D721Med (cell line): ENCODE measurements around the gene EYS.

ENCODE experiments used
- DNase-seq: peaks from one replicate; pipeline ENCODE4 v3.0.0; 2011; ENCODE audit warnings: low spot score; ENCODE audit not compliant: insufficient read length
- FAIRE-seq: peaks from 2 replicates; lab custom pipeline; 2011; peaks lifted over from hg19 to GRCh38; lab: Jason Lieb, UNC
- TF ChIP-seq, protein P1 (sequence below): IDR thresholded peaks from 2 replicates; pipeline ENCODE4 v1.5.1; 2012; ENCODE audit warnings: mild to moderate bottlenecking, control low read depth; ENCODE audit not compliant: insufficient read depth; ENCODE audit errors: missing control alignments

Gene EYS

DNA sequence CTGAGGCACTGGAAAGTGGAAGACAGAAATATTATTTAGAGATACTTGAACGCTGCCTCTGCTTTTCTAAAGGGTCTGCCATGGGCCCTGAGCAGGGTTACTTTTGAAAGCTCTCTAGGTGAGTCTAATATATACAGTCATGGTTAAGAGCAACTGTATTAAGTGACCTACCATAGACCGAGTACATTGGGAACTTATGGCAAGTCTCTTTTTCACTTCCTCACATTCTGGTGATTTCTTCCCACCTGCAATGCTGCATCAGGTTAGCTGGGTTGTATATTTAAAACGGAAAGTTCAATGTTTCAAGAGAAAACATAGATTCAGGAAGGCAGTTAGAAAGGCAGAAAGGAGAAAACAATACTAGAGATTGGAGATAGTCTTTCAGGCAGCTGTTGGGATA, 1916.7 kb downstream of the EYS start:
- no peak for FAIRE-seq
- TF ChIP-seq, protein P1, sequence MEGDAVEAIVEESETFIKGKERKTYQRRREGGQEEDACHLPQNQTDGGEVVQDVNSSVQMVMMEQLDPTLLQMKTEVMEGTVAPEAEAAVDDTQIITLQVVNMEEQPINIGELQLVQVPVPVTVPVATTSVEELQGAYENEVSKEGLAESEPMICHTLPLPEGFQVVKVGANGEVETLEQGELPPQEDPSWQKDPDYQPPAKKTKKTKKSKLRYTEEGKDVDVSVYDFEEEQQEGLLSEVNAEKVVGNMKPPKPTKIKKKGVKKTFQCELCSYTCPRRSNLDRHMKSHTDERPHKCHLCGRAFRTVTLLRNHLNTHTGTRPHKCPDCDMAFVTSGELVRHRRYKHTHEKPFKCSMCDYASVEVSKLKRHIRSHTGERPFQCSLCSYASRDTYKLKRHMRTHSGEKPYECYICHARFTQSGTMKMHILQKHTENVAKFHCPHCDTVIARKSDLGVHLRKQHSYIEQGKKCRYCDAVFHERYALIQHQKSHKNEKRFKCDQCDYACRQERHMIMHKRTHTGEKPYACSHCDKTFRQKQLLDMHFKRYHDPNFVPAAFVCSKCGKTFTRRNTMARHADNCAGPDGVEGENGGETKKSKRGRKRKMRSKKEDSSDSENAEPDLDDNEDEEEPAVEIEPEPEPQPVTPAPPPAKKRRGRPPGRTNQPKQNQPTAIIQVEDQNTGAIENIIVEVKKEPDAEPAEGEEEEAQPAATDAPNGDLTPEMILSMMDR, result no peak

DNA sequence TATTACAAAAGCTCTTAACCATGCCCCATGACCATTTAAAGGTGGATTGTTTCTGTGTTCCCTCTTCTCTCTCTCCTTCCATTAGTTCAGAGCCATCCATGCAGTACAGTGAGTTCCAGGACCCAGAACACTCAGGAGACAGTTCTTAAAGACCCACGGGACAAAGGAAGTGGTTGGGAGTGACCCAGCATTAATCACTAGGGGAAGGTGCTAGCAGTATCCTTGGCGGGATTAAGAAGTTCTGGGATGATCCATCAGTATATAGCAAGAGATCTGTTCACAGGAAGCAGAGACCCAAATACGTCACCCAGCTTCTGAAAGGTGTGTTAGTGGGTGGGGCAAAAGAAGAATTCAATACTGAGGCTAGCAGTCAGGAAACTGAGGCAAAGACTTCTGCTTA, 1917.3 kb downstream of the EYS start:
- DNase-seq, result no peak
- FAIRE-seq, result no peak
- TF ChIP-seq, protein P1, result no peak

More for the DNA sequence above, 1916.7 kb downstream of the EYS start:
- no peak for DNase-seq

DNA sequence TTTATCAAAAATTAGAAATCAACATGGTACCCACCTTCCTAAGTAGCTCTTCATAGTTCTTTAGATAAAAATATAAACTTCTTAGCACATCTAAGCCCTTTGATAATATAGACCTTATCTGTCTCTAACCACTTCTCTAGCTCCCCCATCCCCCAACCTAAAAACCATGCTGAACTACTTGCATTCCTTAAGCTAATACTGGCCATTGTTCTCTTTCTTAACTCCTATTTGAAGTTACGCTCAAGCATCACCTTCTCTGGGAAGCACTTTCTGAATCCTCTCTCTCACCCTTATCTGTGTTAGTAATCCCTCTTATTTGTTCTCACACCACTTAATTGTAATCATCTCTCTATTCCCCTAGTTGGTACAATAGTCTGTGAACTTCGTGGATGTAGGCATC, 1918.5 kb downstream of the EYS start:
- DNase-seq, result no peak
- TF ChIP-seq, protein P1, result no peak
- FAIRE-seq, result no peak

DNA sequence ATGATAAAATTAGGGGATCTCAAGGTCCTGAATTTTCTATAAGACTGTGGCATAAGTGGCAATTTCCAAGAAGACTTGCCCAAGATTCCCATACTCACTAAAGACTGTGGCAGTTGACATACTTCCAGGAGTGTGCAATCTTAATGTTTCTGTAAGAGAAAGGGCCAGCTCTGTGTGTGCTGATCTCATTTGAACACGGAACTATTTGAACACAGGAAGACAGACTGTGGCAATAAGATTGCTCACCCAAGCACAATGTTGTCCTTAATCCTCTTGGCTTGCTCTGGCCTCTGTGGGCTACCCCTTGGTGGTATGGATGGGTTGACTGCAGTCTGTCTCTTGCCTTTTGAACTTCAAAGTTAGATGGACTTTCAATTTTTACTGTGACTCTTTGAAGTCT, 1920.0 kb downstream of the EYS start:
- TF ChIP-seq, protein P1, result no peak
- FAIRE-seq, result no peak
- DNase-seq, result no peak

DNA sequence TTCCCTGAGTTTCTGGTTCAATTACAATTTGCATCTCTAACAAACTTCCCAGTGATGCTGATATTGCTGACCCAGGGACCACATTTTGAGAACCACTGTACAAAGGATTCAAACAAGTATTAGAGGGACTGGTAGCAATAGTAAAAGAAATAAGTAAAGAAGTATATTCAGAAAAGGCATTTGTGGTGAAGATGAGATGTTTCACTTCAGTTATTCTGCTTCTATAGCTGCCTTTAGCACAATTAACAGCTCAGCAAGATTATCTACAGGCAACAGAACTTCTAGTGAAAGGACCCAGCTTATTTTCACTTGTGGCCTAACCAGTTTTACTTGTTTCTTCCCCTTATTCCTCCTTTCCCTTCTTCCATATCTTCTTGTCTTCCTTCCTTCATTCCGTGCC, 1922.0 kb downstream of the EYS start:
- no peak for DNase-seq
- TF ChIP-seq, protein P1, result no peak
- FAIRE-seq, result no peak

DNA sequence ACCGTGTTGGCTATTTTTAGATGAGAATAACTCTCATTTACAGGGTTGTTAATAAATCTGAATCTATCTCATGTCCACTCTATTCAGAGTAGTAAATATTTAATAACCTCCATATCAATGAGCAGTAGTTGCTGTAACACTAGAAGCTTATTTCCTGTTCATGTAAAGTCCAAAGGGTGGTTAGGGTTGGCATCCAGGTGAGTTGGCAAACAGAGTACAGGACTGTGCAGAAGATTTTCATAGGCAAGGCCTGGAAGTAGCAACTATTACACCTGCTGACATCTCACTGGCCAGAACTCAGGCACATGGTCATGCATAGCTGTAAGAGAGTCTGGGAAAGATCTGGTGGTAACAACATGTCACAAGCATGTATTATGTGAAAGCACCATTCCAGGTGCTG, 1923.9 kb downstream of the EYS start:
- FAIRE-seq (no peak), DNase-seq (no peak)
- TF ChIP-seq, protein P1, result no peak

DNA sequence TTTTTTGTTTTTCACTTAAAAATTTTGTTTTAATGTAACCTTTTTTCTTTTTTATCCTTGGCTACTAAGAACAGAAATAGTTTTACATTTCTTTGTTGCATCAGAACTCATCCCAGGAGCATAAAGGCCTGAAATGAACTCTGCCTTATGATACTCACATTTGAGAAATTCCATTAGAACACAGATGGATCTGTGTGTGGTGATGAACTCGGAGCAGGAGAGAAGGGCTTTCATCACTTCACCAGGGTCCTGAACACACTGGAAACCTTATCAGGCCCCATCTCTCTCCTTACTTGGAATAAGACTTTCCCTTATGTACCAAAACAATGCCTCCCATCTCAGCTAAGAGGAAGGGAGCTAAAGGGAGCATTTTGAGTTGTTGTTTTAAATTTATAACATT, 1932.1 kb downstream of the EYS start:
- FAIRE-seq (no peak), DNase-seq (no peak)
- TF ChIP-seq, protein P1, result no peak
